ENCODE measurements around the gene SEMA3D. TPM values are rescaled to one million over a fixed set of nuclear protein-coding genes. Genes with fewer than 3 reads are reported as not detected.

Gene SEMA3D
- total RNA-seq, 2 donors from 2014 or later = 1.4 to 1.5 TPM

DNA sequence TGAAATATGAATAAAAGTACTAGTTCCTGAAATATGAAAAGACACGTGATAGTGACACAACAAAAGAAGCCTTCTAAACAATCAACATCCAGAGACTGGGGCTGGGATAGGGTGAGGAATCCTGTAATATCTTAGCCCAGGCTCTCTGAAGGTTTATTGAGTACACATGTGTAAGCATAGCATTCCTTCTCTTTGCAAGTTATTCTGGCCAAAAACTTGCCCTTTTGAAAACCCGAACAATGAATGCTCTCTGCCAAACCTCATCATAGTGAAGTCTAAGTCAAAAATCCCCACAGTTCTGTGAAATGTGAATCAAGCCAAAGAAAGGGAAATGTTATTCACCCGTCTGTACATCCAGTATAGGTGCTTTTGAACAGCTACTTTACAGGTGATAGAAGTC, 11.6 kb downstream of the SEMA3D start:
- H3K4me1 ChIP-seq = no peaks in the 10 kb centered on the region
- no peaks in the 10 kb centered on the region for H3K27me3 ChIP-seq
- no peak overlapping the region for H3K27ac ChIP-seq
- no peak for DNase-seq (ENCODE audit: low spot score)
- TF ChIP-seq CTCF (IDR thresholded peaks at IDR 0.05) = no peak
- no peaks in the 10 kb centered on the region for H3K36me3 ChIP-seq
- no peak overlapping the region for H3K4me3 ChIP-seq
- H3K9me3 ChIP-seq = peaks cover 0 to 11% of the 10 kb centered on the region in 2 donors

DNA sequence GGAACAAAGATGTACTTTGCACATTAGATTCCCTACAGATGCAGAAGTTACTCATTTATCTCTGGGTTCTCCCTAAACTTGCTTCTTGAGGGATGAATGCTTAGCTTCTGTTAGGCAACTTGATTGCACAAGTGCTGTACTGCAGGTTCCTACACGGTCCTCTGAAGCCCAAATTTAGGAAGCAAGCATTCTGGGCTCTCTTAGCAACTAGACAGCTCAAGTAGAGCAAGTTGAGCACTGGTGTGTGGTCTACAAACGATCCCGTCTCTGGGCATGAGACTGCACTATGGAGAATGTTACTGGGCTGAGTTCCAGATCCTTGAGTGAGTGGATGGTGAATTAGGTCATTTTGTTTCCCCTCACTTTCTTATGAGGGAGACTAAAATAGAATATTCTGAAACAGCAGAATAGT, 14.3 kb downstream of the SEMA3D start:
- H3K27me3 ChIP-seq = no peaks in the 10 kb centered on the region
- no peak for DNase-seq (ENCODE audit: low spot score)
- no peaks in the 10 kb centered on the region for H3K4me1 ChIP-seq
- no peaks in the 10 kb centered on the region for H3K9me3 ChIP-seq
- no peak for TF ChIP-seq CTCF (IDR thresholded peaks at IDR 0.05)
- H3K4me3 ChIP-seq = no peak overlapping the region
- no peaks in the 10 kb centered on the region for H3K36me3 ChIP-seq
- H3K27ac ChIP-seq = no peak overlapping the region

- TF ChIP-seq CTCF (IDR thresholded peaks at IDR 0.05) = no peak
- no peak for DNase-seq (ENCODE audit: low spot score)
- H3K36me3 ChIP-seq = no peaks in the 10 kb centered on the region
Observed at GRCh38 chr7:85167636-85168035, 19.2 kb downstream of the SEMA3D start.

GRCh38 chr7:85165263-85165662, 21.6 kb downstream of the SEMA3D start:
- H3K36me3 ChIP-seq = no peaks in the 10 kb centered on the region
- no peak overlapping the region for H3K4me3 ChIP-seq
- no peaks in the 10 kb centered on the region for H3K27me3 ChIP-seq
- no peaks in the 10 kb centered on the region for H3K9me3 ChIP-seq
- TF ChIP-seq CTCF (IDR thresholded peaks at IDR 0.05) = no peak
- DNase-seq (ENCODE audit: low spot score) = no peak
- H3K4me1 ChIP-seq = no peaks in the 10 kb centered on the region
- no peak overlapping the region for H3K27ac ChIP-seq

More at GRCh38 chr7:85167636-85168035, 19.2 kb downstream of the SEMA3D start:
- Histone ChIP-seq H3K27ac (no peak overlapping the region), H3K27me3 (no peaks in the 10 kb centered on the region), H3K9me3 (no peaks in the 10 kb centered on the region), H3K4me1 (no peaks in the 10 kb centered on the region), H3K4me3 (no peak overlapping the region)

DNA sequence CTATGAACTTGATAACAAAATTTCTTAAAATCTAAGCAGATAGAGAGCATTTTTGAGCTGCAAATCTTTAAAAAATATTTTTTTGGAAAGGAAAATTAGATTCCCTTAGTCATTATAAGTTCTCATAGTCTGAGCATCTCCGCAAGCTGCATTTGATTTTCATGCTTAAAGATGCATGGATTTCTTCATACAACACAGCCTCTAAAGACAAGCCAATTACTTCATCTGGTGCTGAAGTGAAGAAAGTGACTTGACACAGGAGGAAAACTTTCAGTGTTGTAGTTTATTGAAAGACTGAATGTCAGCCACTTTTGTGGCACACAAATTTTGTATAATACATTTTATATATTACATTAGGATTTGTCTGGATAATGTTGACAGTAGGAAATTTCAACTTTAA, 22.5 kb downstream of the SEMA3D start:
- H3K36me3 ChIP-seq = no peaks in the 10 kb centered on the region
- no peak overlapping the region for H3K27ac ChIP-seq
- no peaks in the 10 kb centered on the region for H3K9me3 ChIP-seq
- no peak overlapping the region for H3K4me3 ChIP-seq
- no peak for DNase-seq (ENCODE audit: low spot score)
- H3K27me3 ChIP-seq = no peaks in the 10 kb centered on the region
- no peaks in the 10 kb centered on the region for H3K4me1 ChIP-seq
- TF ChIP-seq CTCF (IDR thresholded peaks at IDR 0.05) = no peak

DNA sequence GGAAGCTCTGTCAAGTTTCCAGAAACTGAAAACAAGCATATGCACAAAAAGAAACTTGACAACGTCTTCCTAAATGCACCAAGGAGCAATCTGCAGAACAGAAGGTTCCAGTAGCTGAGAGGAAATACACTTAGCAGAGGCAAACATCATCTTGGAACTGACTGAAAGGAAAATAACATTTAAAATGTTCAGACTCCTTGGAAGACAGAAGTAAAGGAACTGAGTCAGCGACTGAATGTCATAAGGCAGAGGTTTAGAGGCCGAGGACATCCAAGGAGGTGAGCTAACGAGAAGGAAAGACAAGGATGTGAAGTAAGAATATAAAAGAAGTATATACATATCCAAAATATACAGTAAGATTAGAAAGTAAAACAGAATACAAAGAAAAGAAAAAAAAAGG, 24.1 kb downstream of the SEMA3D start:
- Histone ChIP-seq H3K27me3 (no peaks in the 10 kb centered on the region), H3K36me3 (no peaks in the 10 kb centered on the region), H3K4me3 (no peak overlapping the region), H3K4me1 (no peaks in the 10 kb centered on the region), H3K27ac (no peak overlapping the region), H3K9me3 (peaks cover 0 to 7% of the 10 kb centered on the region in 2 donors)
- TF ChIP-seq CTCF (IDR thresholded peaks at IDR 0.05) = no peak
- no peak for DNase-seq (ENCODE audit: low spot score)
